Measurements from ENCODE around the gene OR6J1. TPM values are rescaled to one million over a fixed set of nuclear protein-coding genes. Genes with fewer than 3 reads are reported as not detected.

Gene OR6J1
- total RNA-seq, 1 experiment from 2014 or later: not detected

Other genes starting within 250 kb of the OR6J1 start
- 111 and 124 TPM in 2 replicates for gene DAD1, start 55.1 kb downstream of the OR6J1 start, total RNA-seq (2014; rRNA removed; shearing (Covaris generic))
- gene ABHD4, start 46.1 kb downstream of the OR6J1 start, total RNA-seq (2014; rRNA removed; shearing (Covaris generic)): 6.1 and 8.4 TPM in 2 replicates
- 73.5 and 80.9 TPM in 2 replicates for gene OXA1L, start 122.3 kb upstream of the OR6J1 start, total RNA-seq (2014; rRNA removed; shearing (Covaris generic))
- 12.2 and 13.6 TPM in 2 replicates for gene SLC7A7, start 171.1 kb upstream of the OR6J1 start, total RNA-seq (2014; rRNA removed; shearing (Covaris generic))
- gene MRPL52, start 185.5 kb upstream of the OR6J1 start, total RNA-seq (2014; rRNA removed; shearing (Covaris generic)): 45.9 and 56.1 TPM in 2 replicates
- 1.7 and 3.9 TPM in 2 replicates for gene MMP14, start 192.2 kb upstream of the OR6J1 start, total RNA-seq (2014; rRNA removed; shearing (Covaris generic))
- gene LRP10, start 227.4 kb upstream of the OR6J1 start, total RNA-seq (2014; rRNA removed; shearing (Covaris generic)): 54.2 and 61.1 TPM in 2 replicates
- gene REM2, start 238.9 kb upstream of the OR6J1 start, total RNA-seq (2014; rRNA removed; shearing (Covaris generic)): 0.18 and 0.53 TPM in 2 replicates

Measured in HT-29 (cell line).